HG03520 (cell line): ENCODE data around the gene ABCC2.

Experiments
- ATAC-seq: cut with Tn5 transposase; IDR thresholded peaks from one replicate; pipeline ENCODE4 v1.9.1; 2021; ENCODE audit warnings: mild to moderate bottlenecking, moderate library complexity; ENCODE audit not compliant: unreplicated experiment

Gene ABCC2

GRCh38 chr10:99770408-99771045, 11.9 kb upstream of the ABCC2 start:
- no peak for ATAC-seq

GRCh38 chr10:99775850-99776249, 6.6 kb upstream of the ABCC2 start:
- ATAC-seq: no peak

- ATAC-seq: no peak
Measured at GRCh38 chr10:99777918-99778714, 4.3 kb upstream of the ABCC2 start.

GRCh38 chr10:99779335-99779734, 3.1 kb upstream of the ABCC2 start:
- no peak for ATAC-seq

GRCh38 chr10:99781734-99782429, 558 bp upstream of the ABCC2 start:
- ATAC-seq: no peak

GRCh38 chr10:99784016-99784726, 1.7 kb downstream of the ABCC2 start:
- ATAC-seq: no peak

- ATAC-seq: no peak
Measured at GRCh38 chr10:99784727-99785441, 2.4 kb downstream of the ABCC2 start.

- ATAC-seq: no peak
Measured at GRCh38 chr10:99785646-99786045, 3.2 kb downstream of the ABCC2 start.

GRCh38 chr10:99787311-99787710, 4.9 kb downstream of the ABCC2 start:
- ATAC-seq: no peak

GRCh38 chr10:99787782-99788445, 5.5 kb downstream of the ABCC2 start:
- no peak for ATAC-seq

- ATAC-seq: no peak
Measured at GRCh38 chr10:99788598-99789256, 6.3 kb downstream of the ABCC2 start.

- ATAC-seq: no peak
Measured at GRCh38 chr10:99791831-99792230, 9.4 kb downstream of the ABCC2 start.

GRCh38 chr10:99793819-99794218, 11.4 kb downstream of the ABCC2 start:
- no peak for ATAC-seq

- no peak for ATAC-seq
Measured at GRCh38 chr10:99796928-99797327, 14.5 kb downstream of the ABCC2 start.

- ATAC-seq: no peak
Measured at GRCh38 chr10:99798031-99798430, 15.6 kb downstream of the ABCC2 start.

- no peak for ATAC-seq
Measured at GRCh38 chr10:99798920-99799319, 16.5 kb downstream of the ABCC2 start.

- ATAC-seq: no peak
Measured at GRCh38 chr10:99799613-99800012, 17.2 kb downstream of the ABCC2 start.

GRCh38 chr10:99804471-99804870, 22.0 kb downstream of the ABCC2 start:
- ATAC-seq: no peak

- no peak for ATAC-seq
Measured at GRCh38 chr10:99805190-99805589, 22.8 kb downstream of the ABCC2 start.

GRCh38 chr10:99806091-99806490, 23.7 kb downstream of the ABCC2 start:
- no peak for ATAC-seq
